Psoas muscle (tissue), 8 donors: ENCODE data around the gene STEAP1. TPM values are rescaled to one million over a fixed set of nuclear protein-coding genes. Genes with fewer than 3 reads are reported as not detected.

ENCODE experiments used
- ATAC-seq, 4 donors: fragments of 200-7000 bp; cut with Tn5 transposase; one replicate each; pipeline ENCODE4 v1.9.1; 2020; ENCODE audit warnings: moderate library complexity in 3 of 4, mild to moderate bottlenecking in 2 of 4
- DNase-seq, 2 donors: peaks; one replicate each; pipeline ENCODE4 v3.0.0-alpha.2; 2020
- H3K27ac ChIP-seq: fragments of 200-600 bp; one replicate; pipeline ENCODE4 v1.8.0; 2022
- H3K27me3 ChIP-seq, 3 donors: fragments of 200-600 bp in 1 of 3; one replicate each; pipeline versions ENCODE4 v1.6.1 to v1.8.0; 2013 to 2022; ENCODE audit warnings: low read length in 2 of 3, mild to moderate bottlenecking in 2 of 3, moderate library complexity in 1 of 3; ENCODE audit not compliant: insufficient read depth in 3 of 3
- H3K36me3 ChIP-seq, 2 donors: fragments of 200-600 bp in 1 of 2; one replicate each; pipeline versions ENCODE4 v1.6.1 to v1.8.0; 2013 to 2022; ENCODE audit warnings: low read depth in 1 of 2, mild to moderate bottlenecking in 1 of 2, moderate library complexity in 1 of 2; ENCODE audit not compliant: insufficient read depth in 1 of 2
- H3K4me1 ChIP-seq: fragments of 200-600 bp; one replicate; pipeline ENCODE4 v1.8.0; 2022
- H3K4me3 ChIP-seq: fragments of 200-600 bp; one replicate; pipeline ENCODE4 v1.8.0; 2022; ENCODE audit warnings: mild to moderate bottlenecking
- H3K9me3 ChIP-seq: fragments of 200-600 bp; one replicate; pipeline ENCODE4 v1.8.0; 2022
- WGBS, 3 donors: extraction: QIAGEN DNeasy Blood & Tissue Kit; methylation state at CpG; one replicate each; pipeline versions ENCODE4 v1.1.6 to v1.1.7; 2013; 5-methylcytosine and 5-hydroxymethylcytosine counted together
- intact Hi-C, 2 donors: fragments of 100-400 bp; cut with DNase I; formaldehyde crosslinking; loops; one replicate each; pipeline versions ENCODE4 v1.11.0 to v1.14.2; 2022
- polyA plus RNA-seq, 3 donors: library from polyadenylated mRNA; stranded (reverse); fragments of 200-250 nt; gene quantifications; one replicate each; pipeline ENCODE4 v1.2.3, GENCODE V29; 2013
- total RNA-seq, 4 donors: library from RNA; stranded (reverse); fragmentation: NEBNext Ultra II Directional in 2 of 4; extraction: Animal tissue kit (Norgen Biotek cat#: 25700) in 2 of 4; gene quantifications; one replicate each; pipeline versions ENCODE4 v1.2.1 to v1.2.4, GENCODE V29; 2021 to 2023
- TF ChIP-seq, protein P1 (sequence below): fragments of 200-600 bp; IDR thresholded peaks from one replicate; pipeline ENCODE4 v1.8.0; 2022; ENCODE audit warnings: antibody characterized with exemption
- donor health status: healthy with polysubstance abuse.
- donor health status: DM: no; HTN: no; CAD: no; lungs with moderate emphysema.
- donor health status: Bipolar disorder and iron deficiency.
- donor health status: healthy.
- donor health status: DM: yes; HTN: yes; CAD: no.
- donor health status: DM: no; HTN: no; CAD: no.
- donor health status: DM: no; HTN: no; CAD: no.
- donor health status: DM: yes; HTN: yes; CAD: no.

The STEAP1 gene
- total and polyA plus RNA-seq, 7 donors: 0.59 to 6.6 (median 1.5) TPM

DNA sequence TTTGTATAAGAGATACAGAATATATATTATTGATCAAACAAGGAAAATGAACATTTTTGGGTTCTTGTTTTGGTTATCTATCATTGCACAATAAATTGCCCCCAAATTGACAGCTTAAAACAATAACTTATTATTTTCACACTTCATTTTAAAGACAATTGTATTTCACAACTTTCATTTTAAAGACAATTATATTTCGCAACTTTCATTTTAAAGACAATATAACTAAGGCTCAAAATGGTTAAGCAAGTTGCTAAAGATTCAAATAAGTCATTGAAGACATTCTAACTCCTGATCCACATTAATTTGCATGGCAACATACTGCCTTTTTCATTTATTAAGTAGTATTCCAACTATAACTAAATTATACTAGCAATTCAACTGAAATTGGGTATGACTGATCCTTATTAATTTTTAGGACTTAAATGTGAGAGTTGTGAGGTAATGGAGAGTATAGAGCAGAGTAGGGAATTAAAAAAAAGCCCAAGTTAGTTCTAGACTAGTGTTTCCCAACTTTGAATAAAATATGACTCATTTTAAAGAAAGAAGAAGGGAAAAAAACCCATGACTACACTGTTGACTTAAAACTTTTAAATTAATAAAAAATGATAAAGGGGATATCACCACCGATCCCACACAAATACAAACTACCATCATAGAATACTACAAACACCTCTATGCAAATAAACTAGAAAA, 47.4 kb downstream of the STEAP1 start:
- Histone ChIP-seq H3K4me1 (no peaks in the 10 kb centered on the region), H3K27me3 (no peaks in the 10 kb centered on the region), H3K27ac (no peak overlapping the region), H3K4me3 (no peak overlapping the region), H3K9me3 (no peaks in the 10 kb centered on the region), H3K36me3 (no peaks in the 10 kb centered on the region)
- WGBS, 3 donors: 96 to 99% (median 96%) methylated on average over 2 of the region's 2 CpGs
- TF ChIP-seq, protein P1, sequence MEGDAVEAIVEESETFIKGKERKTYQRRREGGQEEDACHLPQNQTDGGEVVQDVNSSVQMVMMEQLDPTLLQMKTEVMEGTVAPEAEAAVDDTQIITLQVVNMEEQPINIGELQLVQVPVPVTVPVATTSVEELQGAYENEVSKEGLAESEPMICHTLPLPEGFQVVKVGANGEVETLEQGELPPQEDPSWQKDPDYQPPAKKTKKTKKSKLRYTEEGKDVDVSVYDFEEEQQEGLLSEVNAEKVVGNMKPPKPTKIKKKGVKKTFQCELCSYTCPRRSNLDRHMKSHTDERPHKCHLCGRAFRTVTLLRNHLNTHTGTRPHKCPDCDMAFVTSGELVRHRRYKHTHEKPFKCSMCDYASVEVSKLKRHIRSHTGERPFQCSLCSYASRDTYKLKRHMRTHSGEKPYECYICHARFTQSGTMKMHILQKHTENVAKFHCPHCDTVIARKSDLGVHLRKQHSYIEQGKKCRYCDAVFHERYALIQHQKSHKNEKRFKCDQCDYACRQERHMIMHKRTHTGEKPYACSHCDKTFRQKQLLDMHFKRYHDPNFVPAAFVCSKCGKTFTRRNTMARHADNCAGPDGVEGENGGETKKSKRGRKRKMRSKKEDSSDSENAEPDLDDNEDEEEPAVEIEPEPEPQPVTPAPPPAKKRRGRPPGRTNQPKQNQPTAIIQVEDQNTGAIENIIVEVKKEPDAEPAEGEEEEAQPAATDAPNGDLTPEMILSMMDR: no peak
- no peak for ATAC-seq
- intact Hi-C loops: no loop called here
- no peak for DNase-seq

DNA sequence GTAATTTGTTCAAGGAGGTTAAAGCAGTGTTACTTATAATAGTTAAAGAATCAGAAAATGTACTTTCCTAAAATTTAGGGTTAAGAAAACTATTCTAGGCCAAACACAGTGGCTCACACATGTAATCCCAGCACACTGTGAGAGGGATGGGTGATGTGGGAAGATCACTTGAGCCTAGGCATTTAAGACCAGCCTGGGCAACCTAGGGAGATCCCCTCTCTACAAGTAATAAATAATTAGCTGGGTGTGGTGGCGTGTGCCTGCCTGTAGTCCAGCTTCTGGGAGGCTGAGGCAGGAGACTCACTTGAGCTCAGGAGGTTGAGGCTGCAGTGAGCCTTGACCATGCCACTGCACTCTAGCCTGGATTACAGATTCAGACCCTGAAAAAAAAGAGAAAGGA, 53.7 kb downstream of the STEAP1 start:
- Histone ChIP-seq H3K9me3 (no peaks in the 10 kb centered on the region), H3K36me3 (no peaks in the 10 kb centered on the region), H3K27ac (no peak overlapping the region), H3K4me1 (no peaks in the 10 kb centered on the region), H3K4me3 (no peak overlapping the region), H3K27me3 (no peaks in the 10 kb centered on the region)
- WGBS, 3 donors: 85 to 96% (median 94%) methylated on average over 1 of the region's 1 CpG
- intact Hi-C loops: no loop called here
- TF ChIP-seq, protein P1: no peak
- DNase-seq (no peak), ATAC-seq (no peak)

DNA sequence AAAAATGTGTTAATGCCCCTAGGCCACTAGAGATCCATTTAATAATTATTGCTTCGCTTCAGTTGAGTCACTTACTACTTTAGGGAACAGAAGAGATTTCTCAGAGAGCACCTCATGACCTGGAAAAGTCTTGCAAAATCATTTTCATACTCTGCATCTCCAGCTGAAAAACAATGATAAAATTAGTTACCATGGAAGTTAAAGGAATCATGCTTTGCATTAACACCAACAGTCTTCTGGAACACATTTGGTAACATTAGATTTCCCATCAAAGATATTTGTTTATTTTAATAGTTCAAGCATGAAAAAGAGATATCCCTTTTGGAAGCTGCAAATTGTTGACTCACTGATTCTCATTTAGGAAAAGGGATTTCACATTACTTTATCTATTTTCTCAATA, 55.5 kb downstream of the STEAP1 start:
- H3K36me3 ChIP-seq: no peaks in the 10 kb centered on the region
- intact Hi-C loops: no loop called here
- no peak overlapping the region for H3K27ac ChIP-seq
- H3K9me3 ChIP-seq: no peaks in the 10 kb centered on the region
- TF ChIP-seq, protein P1: no peak
- H3K27me3 ChIP-seq: peaks cover 0 to 3% (median 0%) of the 10 kb centered on the region in 3 donors
- no peaks in the 10 kb centered on the region for H3K4me1 ChIP-seq
- 85 to 94% (median 88%) methylated on average over 1 of the region's 1 CpG for WGBS, 3 donors
- ATAC-seq (no peak), DNase-seq (no peak)
- H3K4me3 ChIP-seq: no peak overlapping the region

DNA sequence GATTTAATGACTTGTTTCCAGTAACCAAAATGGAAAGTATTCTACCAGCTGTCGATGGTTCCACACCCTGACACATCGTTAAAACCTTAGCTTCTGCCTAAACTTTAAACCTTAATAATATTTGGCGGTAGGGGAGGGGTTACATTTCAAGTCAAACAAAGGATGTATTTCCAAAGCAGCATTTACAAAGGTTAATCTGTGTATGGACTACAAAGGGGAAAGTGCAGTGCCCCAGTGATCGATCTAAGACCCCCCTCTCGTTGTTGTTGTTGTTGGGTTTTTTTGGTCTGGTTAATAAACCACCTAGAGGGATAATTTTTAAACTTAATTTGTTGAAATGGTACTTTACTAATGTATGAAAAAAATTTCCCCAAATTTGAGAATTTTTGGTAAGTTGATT, 56.2 kb downstream of the STEAP1 start:
- H3K9me3 ChIP-seq: no peaks in the 10 kb centered on the region
- no peaks in the 10 kb centered on the region for H3K36me3 ChIP-seq
- 75 to 81% (median 79%) methylated on average over 5 of the region's 5 CpGs for WGBS, 3 donors
- ATAC-seq (no peak), DNase-seq (no peak)
- intact Hi-C loops: no loop called here
- no peak overlapping the region for H3K4me3 ChIP-seq
- no peak overlapping the region for H3K27ac ChIP-seq
- TF ChIP-seq, protein P1: no peak
- peaks cover 0 to 3% (median 0%) of the 10 kb centered on the region in 3 donors for H3K27me3 ChIP-seq
- H3K4me1 ChIP-seq: no peaks in the 10 kb centered on the region

DNA sequence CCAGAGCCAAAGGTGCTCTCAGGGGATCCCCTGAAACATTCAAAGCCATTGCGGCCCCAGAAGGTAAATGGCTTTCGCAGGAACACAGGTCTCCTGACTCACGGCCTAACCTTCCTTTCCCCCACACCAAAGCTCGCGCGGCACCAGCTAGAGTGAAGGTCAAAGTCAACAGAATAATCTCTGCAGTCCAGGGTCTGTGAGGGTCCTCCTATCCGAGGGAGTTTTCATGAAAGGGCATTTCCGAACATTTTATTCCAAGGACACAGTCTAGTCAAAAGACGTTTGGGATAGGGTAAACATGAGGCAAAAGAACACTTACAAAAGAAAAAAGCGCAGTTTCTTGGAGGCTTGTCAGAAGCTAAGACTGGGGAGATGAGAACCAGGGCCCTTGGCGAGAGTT, 56.7 kb downstream of the STEAP1 start:
- no peak for DNase-seq
- Histone ChIP-seq H3K9me3 (no peaks in the 10 kb centered on the region), H3K4me1 (no peaks in the 10 kb centered on the region), H3K4me3 (peak overlapping the region; percentile 73), H3K27me3 (peaks cover 0 to 3% (median 0%) of the 10 kb centered on the region in 3 donors), H3K27ac (peak overlapping the region; percentile 48), H3K36me3 (no peaks in the 10 kb centered on the region)
- WGBS, 3 donors: 36 to 41% (median 40%) methylated on average over 11 of the region's 11 CpGs
- ATAC-seq: peak in 2 of 4 donors; percentile 5 to 15
- TF ChIP-seq, protein P1: no peak
- intact Hi-C loops: no loop called here
